ENCODE results near the gene FGF9.

GRCh38 chr13:21685485-21686064, 14.7 kb downstream of the FGF9 start:
- TF ChIP-seq RAD21 (conservative IDR thresholded peaks at IDR 0.05 in 1 of 2, IDR thresholded peaks at IDR 0.05 in 1 of 2), result no peak
- no peak for TF ChIP-seq CTCF (IDR thresholded peaks at IDR 0.05)
- TF ChIP-seq POLR2A (IDR thresholded peaks at IDR 0.05; ENCODE audit: low read length), result no peak
- TF ChIP-seq ESRRA (IDR thresholded peaks at IDR 0.05; ENCODE audit: borderline replicate concordance, low read length), result no peak

Data from A549 (cell line).